ENCODE measurements around the gene EEF2K. TPM values are rescaled to one million over a fixed set of nuclear protein-coding genes. Genes with fewer than 3 reads are reported as not detected.
A peak's percentile ranks its signal among the peaks of the same experiment; 100 is the strongest.

EEF2K gene
- total and polyA plus RNA-seq, 2 of the 13 experiments (the other 11 are each of a cell fraction or from before 2014, with no cell fraction given) = 22.0 to 23.8 TPM

DNA sequence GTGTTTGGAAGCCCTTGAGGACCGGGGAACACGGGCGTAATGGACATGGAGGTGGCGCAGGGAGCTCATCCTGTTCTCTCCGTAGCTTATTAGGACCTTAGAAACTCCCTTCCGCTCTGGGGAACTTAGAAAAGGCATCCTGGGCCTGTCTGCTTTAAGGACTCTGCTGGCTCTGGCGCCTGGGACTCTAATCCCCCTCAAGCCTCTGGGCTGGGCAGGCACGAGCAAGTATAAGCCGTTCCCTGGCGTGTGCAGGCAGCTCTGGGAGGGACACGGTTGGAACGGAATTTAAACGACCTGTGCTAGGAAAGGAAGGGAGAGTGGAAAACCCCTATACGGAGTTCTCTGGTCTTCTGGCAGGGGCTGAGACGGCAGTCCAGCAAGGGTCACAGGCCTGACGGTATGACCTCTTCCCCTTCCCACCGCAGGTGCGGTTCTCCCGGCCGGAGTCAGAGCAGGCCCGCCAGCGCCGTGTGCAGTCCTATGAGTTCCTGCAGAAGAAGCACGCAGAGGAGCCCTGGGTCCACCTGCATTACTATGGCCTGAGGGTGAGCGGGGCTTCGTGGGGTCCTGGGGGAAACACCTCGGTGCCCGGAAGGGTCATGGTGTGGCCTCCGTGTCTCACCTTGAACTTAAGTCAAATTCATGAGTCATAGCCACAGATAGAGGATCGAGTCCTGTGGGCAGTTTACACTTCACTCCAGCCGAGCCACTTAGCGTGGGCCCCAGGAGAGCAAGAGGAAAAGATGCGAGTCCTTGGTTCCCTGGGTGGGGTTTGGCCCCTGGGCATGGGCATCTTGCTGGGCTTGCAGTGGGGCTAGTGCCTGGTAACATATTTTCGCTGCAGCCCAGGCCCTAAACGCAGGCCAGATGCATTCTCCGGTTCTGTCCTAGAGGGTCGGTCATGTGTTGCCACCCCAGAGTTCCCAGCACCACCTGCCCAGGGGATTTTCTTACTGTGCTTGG, 108.9 kb downstream of the EEF2K start (continued):
- TF ChIP-seq, protein P1, sequence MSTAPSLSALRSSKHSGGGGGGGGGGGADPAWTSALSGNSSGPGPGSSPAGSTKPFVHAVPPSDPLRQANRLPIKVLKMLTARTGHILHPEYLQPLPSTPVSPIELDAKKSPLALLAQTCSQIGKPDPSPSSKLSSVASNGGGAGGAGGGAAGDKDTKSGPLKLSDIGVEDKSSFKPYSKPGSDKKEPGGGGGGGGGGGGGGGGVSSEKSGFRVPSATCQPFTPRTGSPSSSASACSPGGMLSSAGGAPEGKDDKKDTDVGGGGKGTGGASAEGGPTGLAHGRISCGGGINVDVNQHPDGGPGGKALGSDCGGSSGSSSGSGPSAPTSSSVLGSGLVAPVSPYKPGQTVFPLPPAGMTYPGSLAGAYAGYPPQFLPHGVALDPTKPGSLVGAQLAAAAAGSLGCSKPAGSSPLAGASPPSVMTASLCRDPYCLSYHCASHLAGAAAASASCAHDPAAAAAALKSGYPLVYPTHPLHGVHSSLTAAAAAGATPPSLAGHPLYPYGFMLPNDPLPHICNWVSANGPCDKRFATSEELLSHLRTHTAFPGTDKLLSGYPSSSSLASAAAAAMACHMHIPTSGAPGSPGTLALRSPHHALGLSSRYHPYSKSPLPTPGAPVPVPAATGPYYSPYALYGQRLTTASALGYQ (CRISPR knock-in tag; IDR thresholded peaks at IDR 0.05) = no peak
- no peak for TF ChIP-seq ZNF431 (CRISPR knock-in tag; IDR thresholded peaks at IDR 0.05; ENCODE audit: borderline replicate concordance, low read depth)
- no peak for TF ChIP-seq STAT5B (CRISPR knock-in tag; IDR thresholded peaks at IDR 0.05)
- TF ChIP-seq, protein P2, sequence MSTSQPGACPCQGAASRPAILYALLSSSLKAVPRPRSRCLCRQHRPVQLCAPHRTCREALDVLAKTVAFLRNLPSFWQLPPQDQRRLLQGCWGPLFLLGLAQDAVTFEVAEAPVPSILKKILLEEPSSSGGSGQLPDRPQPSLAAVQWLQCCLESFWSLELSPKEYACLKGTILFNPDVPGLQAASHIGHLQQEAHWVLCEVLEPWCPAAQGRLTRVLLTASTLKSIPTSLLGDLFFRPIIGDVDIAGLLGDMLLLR (CRISPR knock-in tag; IDR thresholded peaks at IDR 0.05) = no peak
- no peak for TF ChIP-seq ZFP36L1 (CRISPR knock-in tag; IDR thresholded peaks at IDR 0.05)
- no peak; the same call in 1 of the 2 replicates for TF ChIP-seq RXRA (CRISPR knock-in tag; IDR thresholded peaks at IDR 0.05)
- 0 out of 2 replicates have a peak, but pooled peaks have one; percentile 11 for TF ChIP-seq ZNF547 (CRISPR knock-in tag; IDR thresholded peaks at IDR 0.05)
- no peak for TF ChIP-seq PPARG (CRISPR knock-in tag; conservative IDR thresholded peaks at IDR 0.05)
- no peak for TF ChIP-seq ZSCAN30 (CRISPR knock-in tag; IDR thresholded peaks at IDR 0.05)
- TF ChIP-seq SP1 (IDR thresholded peaks at IDR 0.05) = no peak
- TF ChIP-seq SP1 (CRISPR knock-in tag; IDR thresholded peaks at IDR 0.05) = no peak
- 0 out of 2 replicates have a peak, but pooled peaks have one; percentile 14 for TF ChIP-seq MAFG (CRISPR knock-in tag; IDR thresholded peaks at IDR 0.05)
- TF ChIP-seq SMARCC2 (IDR thresholded peaks at IDR 0.05) = no peak
- TF ChIP-seq HIVEP1 (CRISPR knock-in tag; IDR thresholded peaks at IDR 0.05) = no peak
- TF ChIP-seq ZNF678 (CRISPR knock-in tag; IDR thresholded peaks at IDR 0.05) = no peak
- TF ChIP-seq SRY (CRISPR knock-in tag; IDR thresholded peaks at IDR 0.05) = no peak
- TF ChIP-seq ZNF326 (CRISPR knock-in tag; IDR thresholded peaks at IDR 0.05; ENCODE audit: borderline replicate concordance) = no peak
- no peak for TF ChIP-seq ZNF317 (CRISPR knock-in tag; IDR thresholded peaks at IDR 0.05)
- TF ChIP-seq CHD2 (IDR thresholded peaks at IDR 0.05; ENCODE audit: low read depth, low read length) = no peak
- no peak for TF ChIP-seq DNMT1 (CRISPR knock-in tag; IDR thresholded peaks at IDR 0.05)
- TF ChIP-seq, protein P3, sequence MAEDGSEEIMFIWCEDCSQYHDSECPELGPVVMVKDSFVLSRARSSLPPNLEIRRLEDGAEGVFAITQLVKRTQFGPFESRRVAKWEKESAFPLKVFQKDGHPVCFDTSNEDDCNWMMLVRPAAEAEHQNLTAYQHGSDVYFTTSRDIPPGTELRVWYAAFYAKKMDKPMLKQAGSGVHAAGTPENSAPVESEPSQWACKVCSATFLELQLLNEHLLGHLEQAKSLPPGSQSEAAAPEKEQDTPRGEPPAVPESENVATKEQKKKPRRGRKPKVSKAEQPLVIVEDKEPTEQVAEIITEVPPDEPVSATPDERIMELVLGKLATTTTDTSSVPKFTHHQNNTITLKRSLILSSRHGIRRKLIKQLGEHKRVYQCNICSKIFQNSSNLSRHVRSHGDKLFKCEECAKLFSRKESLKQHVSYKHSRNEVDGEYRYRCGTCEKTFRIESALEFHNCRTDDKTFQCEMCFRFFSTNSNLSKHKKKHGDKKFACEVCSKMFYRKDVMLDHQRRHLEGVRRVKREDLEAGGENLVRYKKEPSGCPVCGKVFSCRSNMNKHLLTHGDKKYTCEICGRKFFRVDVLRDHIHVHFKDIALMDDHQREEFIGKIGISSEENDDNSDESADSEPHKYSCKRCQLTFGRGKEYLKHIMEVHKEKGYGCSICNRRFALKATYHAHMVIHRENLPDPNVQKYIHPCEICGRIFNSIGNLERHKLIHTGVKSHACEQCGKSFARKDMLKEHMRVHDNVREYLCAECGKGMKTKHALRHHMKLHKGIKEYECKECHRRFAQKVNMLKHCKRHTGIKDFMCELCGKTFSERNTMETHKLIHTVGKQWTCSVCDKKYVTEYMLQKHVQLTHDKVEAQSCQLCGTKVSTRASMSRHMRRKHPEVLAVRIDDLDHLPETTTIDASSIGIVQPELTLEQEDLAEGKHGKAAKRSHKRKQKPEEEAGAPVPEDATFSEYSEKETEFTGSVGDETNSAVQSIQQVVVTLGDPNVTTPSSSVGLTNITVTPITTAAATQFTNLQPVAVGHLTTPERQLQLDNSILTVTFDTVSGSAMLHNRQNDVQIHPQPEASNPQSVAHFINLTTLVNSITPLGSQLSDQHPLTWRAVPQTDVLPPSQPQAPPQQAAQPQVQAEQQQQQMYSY (CRISPR knock-in tag; IDR thresholded peaks at IDR 0.05) = no peak
- TF ChIP-seq, protein P4, sequence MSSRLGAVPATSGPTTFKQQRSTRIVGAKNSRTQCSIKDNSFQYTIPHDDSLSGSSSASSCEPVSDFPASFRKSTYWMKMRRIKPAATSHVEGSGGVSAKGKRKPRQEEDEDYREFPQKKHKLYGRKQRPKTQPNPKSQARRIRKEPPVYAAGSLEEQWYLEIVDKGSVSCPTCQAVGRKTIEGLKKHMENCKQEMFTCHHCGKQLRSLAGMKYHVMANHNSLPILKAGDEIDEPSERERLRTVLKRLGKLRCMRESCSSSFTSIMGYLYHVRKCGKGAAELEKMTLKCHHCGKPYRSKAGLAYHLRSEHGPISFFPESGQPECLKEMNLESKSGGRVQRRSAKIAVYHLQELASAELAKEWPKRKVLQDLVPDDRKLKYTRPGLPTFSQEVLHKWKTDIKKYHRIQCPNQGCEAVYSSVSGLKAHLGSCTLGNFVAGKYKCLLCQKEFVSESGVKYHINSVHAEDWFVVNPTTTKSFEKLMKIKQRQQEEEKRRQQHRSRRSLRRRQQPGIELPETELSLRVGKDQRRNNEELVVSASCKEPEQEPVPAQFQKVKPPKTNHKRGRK (CRISPR knock-in tag; IDR thresholded peaks at IDR 0.05) = no peak
- no peak for TF ChIP-seq ZFP37 (CRISPR knock-in tag; IDR thresholded peaks at IDR 0.05; ENCODE audit: borderline replicate concordance)

All from HepG2 (cell line).